ENCODE data around the gene SAMD4B.
"Not testable (repeated sequence)": the region's sequence is repeated elsewhere in the genome, so short reads cannot be mapped to it uniquely, and the experiment has no call there.

Gene SAMD4B

DNA sequence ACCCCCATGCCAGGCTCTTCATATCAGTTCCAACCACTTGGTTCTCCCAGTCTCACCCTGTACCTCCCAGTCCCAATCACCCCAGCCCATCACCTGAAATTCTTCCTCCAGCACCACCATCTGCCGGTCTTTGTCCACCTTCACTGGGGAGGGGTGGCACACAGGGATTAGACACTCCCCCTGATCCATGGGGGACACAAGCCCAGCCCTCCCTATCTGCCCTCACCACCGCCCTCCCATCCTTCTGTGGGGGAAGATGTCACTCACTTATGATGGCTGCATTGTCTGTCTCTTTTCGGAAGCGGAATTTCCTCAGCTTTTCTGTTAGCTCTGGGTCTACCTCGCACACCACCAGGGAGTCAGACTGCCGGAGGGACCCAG lies 7.1 kb upstream of the SAMD4B start:
- Histone ChIP-seq H3K27ac (replicated peaks) (peak overlapping the region; percentile 95), H3K27me3 (ENCODE audit: insufficient read depth, poor library complexity, severe bottlenecking) (no peaks in the 10 kb centered on the region), H3K4me3 (replicated peaks; ENCODE audit: insufficient read depth, low read length) (peak overlapping the region; percentile 84)
- peak in 1 of 2 experiments; percentile 37 for DNase-seq (ENCODE audit: low read depth in 1 of 2, low spot score in 1 of 2)
- no peak for TF ChIP-seq GABPA (IDR thresholded peaks at IDR 0.05; ENCODE audit: low read depth)
- TF ChIP-seq, protein P1, sequence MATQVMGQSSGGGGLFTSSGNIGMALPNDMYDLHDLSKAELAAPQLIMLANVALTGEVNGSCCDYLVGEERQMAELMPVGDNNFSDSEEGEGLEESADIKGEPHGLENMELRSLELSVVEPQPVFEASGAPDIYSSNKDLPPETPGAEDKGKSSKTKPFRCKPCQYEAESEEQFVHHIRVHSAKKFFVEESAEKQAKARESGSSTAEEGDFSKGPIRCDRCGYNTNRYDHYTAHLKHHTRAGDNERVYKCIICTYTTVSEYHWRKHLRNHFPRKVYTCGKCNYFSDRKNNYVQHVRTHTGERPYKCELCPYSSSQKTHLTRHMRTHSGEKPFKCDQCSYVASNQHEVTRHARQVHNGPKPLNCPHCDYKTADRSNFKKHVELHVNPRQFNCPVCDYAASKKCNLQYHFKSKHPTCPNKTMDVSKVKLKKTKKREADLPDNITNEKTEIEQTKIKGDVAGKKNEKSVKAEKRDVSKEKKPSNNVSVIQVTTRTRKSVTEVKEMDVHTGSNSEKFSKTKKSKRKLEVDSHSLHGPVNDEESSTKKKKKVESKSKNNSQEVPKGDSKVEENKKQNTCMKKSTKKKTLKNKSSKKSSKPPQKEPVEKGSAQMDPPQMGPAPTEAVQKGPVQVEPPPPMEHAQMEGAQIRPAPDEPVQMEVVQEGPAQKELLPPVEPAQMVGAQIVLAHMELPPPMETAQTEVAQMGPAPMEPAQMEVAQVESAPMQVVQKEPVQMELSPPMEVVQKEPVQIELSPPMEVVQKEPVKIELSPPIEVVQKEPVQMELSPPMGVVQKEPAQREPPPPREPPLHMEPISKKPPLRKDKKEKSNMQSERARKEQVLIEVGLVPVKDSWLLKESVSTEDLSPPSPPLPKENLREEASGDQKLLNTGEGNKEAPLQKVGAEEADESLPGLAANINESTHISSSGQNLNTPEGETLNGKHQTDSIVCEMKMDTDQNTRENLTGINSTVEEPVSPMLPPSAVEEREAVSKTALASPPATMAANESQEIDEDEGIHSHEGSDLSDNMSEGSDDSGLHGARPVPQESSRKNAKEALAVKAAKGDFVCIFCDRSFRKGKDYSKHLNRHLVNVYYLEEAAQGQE (IDR thresholded peaks at IDR 0.05; ENCODE audit: insufficient replicate concordance, low read depth): no peak
- no peak for TF ChIP-seq POLR2AphosphoS5 (IDR thresholded peaks at IDR 0.05; ENCODE audit: low read depth)
- TF ChIP-seq SPI1 (IDR thresholded peaks at IDR 0.05; ENCODE audit: borderline replicate concordance, low read depth): no peak
- TF ChIP-seq, protein P2, sequence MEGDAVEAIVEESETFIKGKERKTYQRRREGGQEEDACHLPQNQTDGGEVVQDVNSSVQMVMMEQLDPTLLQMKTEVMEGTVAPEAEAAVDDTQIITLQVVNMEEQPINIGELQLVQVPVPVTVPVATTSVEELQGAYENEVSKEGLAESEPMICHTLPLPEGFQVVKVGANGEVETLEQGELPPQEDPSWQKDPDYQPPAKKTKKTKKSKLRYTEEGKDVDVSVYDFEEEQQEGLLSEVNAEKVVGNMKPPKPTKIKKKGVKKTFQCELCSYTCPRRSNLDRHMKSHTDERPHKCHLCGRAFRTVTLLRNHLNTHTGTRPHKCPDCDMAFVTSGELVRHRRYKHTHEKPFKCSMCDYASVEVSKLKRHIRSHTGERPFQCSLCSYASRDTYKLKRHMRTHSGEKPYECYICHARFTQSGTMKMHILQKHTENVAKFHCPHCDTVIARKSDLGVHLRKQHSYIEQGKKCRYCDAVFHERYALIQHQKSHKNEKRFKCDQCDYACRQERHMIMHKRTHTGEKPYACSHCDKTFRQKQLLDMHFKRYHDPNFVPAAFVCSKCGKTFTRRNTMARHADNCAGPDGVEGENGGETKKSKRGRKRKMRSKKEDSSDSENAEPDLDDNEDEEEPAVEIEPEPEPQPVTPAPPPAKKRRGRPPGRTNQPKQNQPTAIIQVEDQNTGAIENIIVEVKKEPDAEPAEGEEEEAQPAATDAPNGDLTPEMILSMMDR (IDR thresholded peaks at IDR 0.05; ENCODE audit: insufficient read depth, low read length): no peak

DNA sequence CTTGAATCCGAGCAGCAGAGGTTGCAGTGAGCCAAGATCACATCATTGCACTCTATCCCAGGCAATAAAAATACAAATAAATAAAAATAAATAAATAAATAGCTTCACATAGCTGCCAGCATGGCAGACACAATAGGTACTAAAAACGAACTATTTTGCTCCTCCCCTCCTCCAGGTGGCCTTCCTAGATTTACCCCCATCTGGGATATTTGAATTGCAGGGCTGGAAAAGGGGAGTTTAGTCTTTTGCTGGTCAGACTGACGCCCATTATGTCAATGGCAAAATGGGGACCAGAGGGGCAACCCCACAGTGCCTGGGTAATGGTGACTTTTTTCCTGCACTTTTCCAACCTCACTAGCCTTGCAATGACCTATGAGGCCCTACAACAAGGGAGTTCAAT lies 5.7 kb upstream of the SAMD4B start:
- peak overlapping the region; percentile 95 for H3K27ac ChIP-seq (replicated peaks)
- H3K27me3 ChIP-seq (ENCODE audit: insufficient read depth, poor library complexity, severe bottlenecking): no peaks in the 10 kb centered on the region
- DNase-seq (ENCODE audit: low read depth in 1 of 2, low spot score in 1 of 2): no peak
- H3K4me3 ChIP-seq (replicated peaks; ENCODE audit: insufficient read depth, low read length): no peak overlapping the region
- TF ChIP-seq, protein P1 (IDR thresholded peaks at IDR 0.05; ENCODE audit: insufficient replicate concordance, low read depth): no peak
- TF ChIP-seq POLR2AphosphoS5 (IDR thresholded peaks at IDR 0.05; ENCODE audit: low read depth) (no peak), SPI1 (IDR thresholded peaks at IDR 0.05; ENCODE audit: borderline replicate concordance, low read depth) (no peak), GABPA (IDR thresholded peaks at IDR 0.05; ENCODE audit: low read depth) (no peak)
- TF ChIP-seq, protein P2 (IDR thresholded peaks at IDR 0.05; ENCODE audit: insufficient read depth, low read length): no peak

DNA sequence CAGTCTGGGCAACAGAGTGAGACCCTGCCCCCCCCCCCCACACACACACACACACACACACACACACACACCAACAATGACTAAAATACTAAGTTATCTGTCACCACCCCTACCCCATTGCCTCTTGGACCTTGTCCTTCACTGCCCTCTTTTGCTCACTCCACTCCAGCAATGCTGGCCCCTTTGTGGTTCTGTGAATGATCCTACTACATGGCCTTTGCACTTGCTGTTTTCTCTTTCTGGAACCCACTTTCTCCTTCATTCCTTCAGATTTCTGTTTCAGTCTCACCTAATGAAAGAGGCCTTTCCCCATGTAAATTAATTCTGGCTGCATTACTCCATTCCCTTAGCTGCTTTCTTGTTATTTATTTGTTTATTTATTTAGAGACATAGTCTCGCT lies 2.5 kb upstream of the SAMD4B start:
- no peaks in the 10 kb centered on the region for H3K27me3 ChIP-seq (ENCODE audit: insufficient read depth, poor library complexity, severe bottlenecking)
- H3K27ac ChIP-seq (replicated peaks): peak overlapping the region; percentile 73
- TF ChIP-seq, protein P1 (IDR thresholded peaks at IDR 0.05; ENCODE audit: insufficient replicate concordance, low read depth): no peak
- no peak for TF ChIP-seq GABPA (IDR thresholded peaks at IDR 0.05; ENCODE audit: low read depth)
- TF ChIP-seq SPI1 (IDR thresholded peaks at IDR 0.05; ENCODE audit: borderline replicate concordance, low read depth): no peak
- TF ChIP-seq, protein P2 (IDR thresholded peaks at IDR 0.05; ENCODE audit: insufficient read depth, low read length): no peak
- no peak for TF ChIP-seq POLR2AphosphoS5 (IDR thresholded peaks at IDR 0.05; ENCODE audit: low read depth)
- DNase-seq (ENCODE audit: low read depth in 1 of 2, low spot score in 1 of 2): no peak
- no peak overlapping the region for H3K4me3 ChIP-seq (replicated peaks; ENCODE audit: insufficient read depth, low read length)

DNA sequence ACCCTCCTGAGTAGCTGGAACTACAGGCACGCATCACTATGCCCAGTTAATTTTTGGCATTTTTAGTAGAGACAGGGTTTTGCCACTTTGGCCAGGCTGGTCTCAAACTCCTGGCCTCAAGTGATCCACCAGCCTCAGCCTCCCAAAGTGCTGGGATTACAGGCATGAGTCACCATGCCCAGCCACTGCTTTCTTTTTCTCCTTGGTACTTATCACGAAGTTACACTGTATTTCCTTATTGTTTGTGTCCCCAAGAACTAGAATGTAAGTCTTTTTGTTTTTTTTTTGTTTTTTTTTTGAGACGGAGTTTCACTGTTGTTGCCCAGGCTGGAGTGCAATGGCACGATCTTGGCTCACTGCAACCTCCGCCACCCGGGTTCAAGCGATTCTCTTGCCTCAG lies 2.1 kb upstream of the SAMD4B start:
- H3K27me3 ChIP-seq (ENCODE audit: insufficient read depth, poor library complexity, severe bottlenecking); H3K4me3 ChIP-seq (replicated peaks; ENCODE audit: insufficient read depth, low read length); DNase-seq (ENCODE audit: low read depth in 1 of 2, low spot score in 1 of 2): not testable (repeated sequence)
- H3K27ac ChIP-seq (replicated peaks): peak overlapping the region; percentile 73

All from HL-60 (cell line).